Panc1 (cell line): ENCODE results near the gene AVPI1. TPM values are rescaled to one million over a fixed set of nuclear protein-coding genes. Genes with fewer than 3 reads are reported as not detected.
"Not testable (repeated sequence)": the region's sequence is repeated elsewhere in the genome, so short reads cannot be mapped to it uniquely, and the experiment has no call there.

Experiments used
- ATAC-seq: fragments of 200-7000 bp; cut with Tn5 transposase; 2 replicates; pipeline ENCODE4 v1.9.1; 2020; ENCODE audit warnings: mild to moderate bottlenecking, moderate library complexity
- BruUV-seq: library from RNA; stranded (reverse); fragments of 400-500 nt; replicated peaks from 2 replicates; lab custom pipeline; 2021; lab: Mats Ljungman, UMichigan
- CTCF ChIA-PET: fragments of 300-600 bp; sonication (Branson Sonifier 250); formaldehyde crosslinking; loops from one replicate; lab custom pipeline; 2022; ENCODE audit warnings: antibody characterized with exemption; lab: Charles Lee
- POLR2A ChIA-PET: fragments of 300-600 bp; sonication (Branson Sonifier 250); formaldehyde crosslinking; loops from one replicate; lab custom pipeline; 2022; ENCODE audit warnings: antibody characterized with exemption; lab: Charles Lee
- DNase-seq: peaks from one replicate; pipeline ENCODE4 v3.0.0-alpha.2; 2010; ENCODE audit warnings: low read depth, low spot score
- H3K27ac ChIP-seq: 2 replicates; pipeline ENCODE4 v1.5.1; 2011; ENCODE audit warnings: mild to moderate bottlenecking, low read length, inconsistent platforms
- H3K27me3 ChIP-seq: fragments of 200-500 bp; sonication (Bioruptor generic); 2 replicates; pipeline ENCODE4 v1.6.0; 2014; ENCODE audit warnings: low read length, inconsistent platforms; ENCODE audit not compliant: control insufficient read depth, insufficient read depth
- H3K36me3 ChIP-seq: fragments of 200-500 bp; sonication (Bioruptor generic); 2 replicates; pipeline ENCODE4 v1.5.1; 2014; ENCODE audit warnings: inconsistent platforms, mild to moderate bottlenecking, low read length, moderate library complexity; ENCODE audit not compliant: control insufficient read depth, insufficient read depth
- H3K4me1 ChIP-seq: 2 replicates; pipeline ENCODE4 v1.5.1; 2011; ENCODE audit warnings: inconsistent platforms, mild to moderate bottlenecking, low read length, moderate library complexity; ENCODE audit not compliant: control insufficient read depth, insufficient read depth
- H3K4me3 ChIP-seq, 2 experiments: 2 replicates each; pipeline ENCODE4 v1.5.1; 2011 to 2012; ENCODE audit warnings: low read depth in 2 of 2, low read length in 2 of 2, mild to moderate bottlenecking in 2 of 2, inconsistent platforms in 1 of 2, moderate library complexity in 1 of 2
- H3K9me3 ChIP-seq: fragments of 200-500 bp; sonication (Bioruptor generic); 2 replicates; pipeline ENCODE4 v1.5.1; 2014; ENCODE audit warnings: low read depth, mild to moderate bottlenecking, inconsistent platforms, low read length, moderate library complexity; ENCODE audit not compliant: control insufficient read depth, insufficient read depth
- CTCF ChIP-seq: fragments of 450-650 bp; IDR thresholded peaks from 2 replicates; pipeline ENCODE4 v1.5.1; 2017; ENCODE audit warnings: mild to moderate bottlenecking
- POLR2AphosphoS5 ChIP-seq: IDR thresholded peaks from 2 replicates; pipeline ENCODE4 v1.6.1; 2012; ENCODE audit warnings: mild to moderate bottlenecking, low read depth, low read length, moderate library complexity
- REST ChIP-seq, 2 experiments: IDR thresholded peaks; 2 replicates each; pipeline ENCODE4 v1.6.1; 2011 to 2012; ENCODE audit warnings: low read depth in 2 of 2, control low read depth in 1 of 2, low read length in 1 of 2, mild to moderate bottlenecking in 1 of 2, moderate library complexity in 1 of 2; ENCODE audit not compliant: insufficient read depth in 1 of 2
- SIN3A ChIP-seq: IDR thresholded peaks from 2 replicates; pipeline ENCODE4 v1.6.1; 2012; ENCODE audit warnings: low read depth, mild to moderate bottlenecking, low read length, moderate library complexity, borderline replicate concordance; ENCODE audit not compliant: insufficient read depth
- TCF7L2 ChIP-seq: IDR thresholded peaks from 2 replicates; pipeline ENCODE4 v1.6.1; 2011; ENCODE audit warnings: mild to moderate bottlenecking, low read depth, low read length, inconsistent platforms
- in situ Hi-C: cut with HindIII; loops from 2 replicates; pipeline ENCODE4 v1.10.0; 2016; ENCODE audit warnings: low sequenced_read_pairs, low pct_unique_long_range_greater_than_20kb
- intact Hi-C: fragments of 100-400 bp; cut with micrococcal nuclease; formaldehyde crosslinking; loops from one replicate; pipeline ENCODE4 v1.10.0; 2022; ENCODE audit not compliant: unreplicated experiment
- total RNA-seq: library from RNA; stranded (reverse); gene quantifications from one replicate; pipeline ENCODE4 v1.2.1, GENCODE V29; 2021; ENCODE audit not compliant: unreplicated experiment

Gene AVPI1
- total RNA-seq, 1 experiment from 2014 or later = 8.0 TPM

- BruUV-seq = no TSS peak
- ChIA-PET CTCF (interaction anchor here (0.5 to 1.9 kb wide), 14 partner anchors 9 to 324 kb away, joined by 3 to 13 read pairs (median 3); partner anchors contain the start of gene AVPI1), POLR2A (interaction anchor here (0.6 kb wide), 1 partner anchor 32 kb away, joined by 3 read pairs; no protein-coding TSS in a partner anchor)
- H3K9me3 ChIP-seq = no peaks in the 10 kb centered on the region
- no peaks in the 10 kb centered on the region for H3K4me1 ChIP-seq
- TF ChIP-seq POLR2AphosphoS5 (no peak), CTCF (peak; percentile 97), SIN3A (no peak), REST (IDR thresholded peaks at IDR 0.05; ENCODE audit: insufficient read depth in 1 of 2, low read depth in 2 of 2, low read length in 1 of 2) (no peak), TCF7L2 (no peak)
- in situ Hi-C loops = no loop called here
- H3K27me3 ChIP-seq = no peaks in the 10 kb centered on the region
- DNase-seq (peak; percentile 65), ATAC-seq (peak; percentile 96)
- H3K4me3 ChIP-seq = no peak overlapping the region
- no peaks in the 10 kb centered on the region for H3K36me3 ChIP-seq
- intact Hi-C loops = no loop called here
- no peak overlapping the region for H3K27ac ChIP-seq
These were observed 14.5 kb upstream of the AVPI1 start for GRCh38 chr10:97701438-97702069.

- ATAC-seq, intact Hi-C loops, H3K27me3 ChIP-seq, H3K36me3 ChIP-seq, DNase-seq, H3K9me3 ChIP-seq, H3K4me3 ChIP-seq, in situ Hi-C loops, POLR2A ChIA-PET, CTCF ChIA-PET, BruUV-seq, H3K27ac ChIP-seq, H3K4me1 ChIP-seq: not testable (repeated sequence)
These were observed 11.1 kb upstream of the AVPI1 start for GRCh38 chr10:97698072-97698655.

- CTCF ChIA-PET = no interaction called here
- intact Hi-C loops (no loop called here), in situ Hi-C loops (no loop called here)
- no peaks in the 10 kb centered on the region for H3K27me3 ChIP-seq
- H3K27ac ChIP-seq = no peak overlapping the region
- no peaks in the 10 kb centered on the region for H3K36me3 ChIP-seq
- BruUV-seq = no TSS peak
- TF ChIP-seq POLR2AphosphoS5 (no peak), CTCF (no peak)
- POLR2A ChIA-PET = no interaction called here
- no peak overlapping the region for H3K4me3 ChIP-seq
- no peaks in the 10 kb centered on the region for H3K9me3 ChIP-seq
- ATAC-seq = no peak
- no peak for DNase-seq
- H3K4me1 ChIP-seq = peaks cover 20% of the 10 kb centered on the region
These were observed 3.1 kb upstream of the AVPI1 start for GRCh38 chr10:97690133-97690532.
